Dermis blood vessel endothelial cell (primary cell): ENCODE data around the gene MYRIP. TPM values are rescaled to one million over a fixed set of nuclear protein-coding genes. Genes with fewer than 3 reads are reported as not detected.
"Not testable (repeated sequence)": the region's sequence is repeated elsewhere in the genome, so short reads cannot be mapped to it uniquely, and the experiment has no call there.

ENCODE experiments used
- DNase-seq: peaks from one replicate; pipeline ENCODE4 v3.0.0; 2010
- total RNA-seq: library from RNA; depleted of rRNA; stranded (reverse); fragments of >200 nt; gene quantifications from 2 replicates; pipeline ENCODE4 v1.2.3, GENCODE V29; 2014

MYRIP gene
- total RNA-seq, 1 donor from 2014 or later = 32.2 TPM

DNA sequence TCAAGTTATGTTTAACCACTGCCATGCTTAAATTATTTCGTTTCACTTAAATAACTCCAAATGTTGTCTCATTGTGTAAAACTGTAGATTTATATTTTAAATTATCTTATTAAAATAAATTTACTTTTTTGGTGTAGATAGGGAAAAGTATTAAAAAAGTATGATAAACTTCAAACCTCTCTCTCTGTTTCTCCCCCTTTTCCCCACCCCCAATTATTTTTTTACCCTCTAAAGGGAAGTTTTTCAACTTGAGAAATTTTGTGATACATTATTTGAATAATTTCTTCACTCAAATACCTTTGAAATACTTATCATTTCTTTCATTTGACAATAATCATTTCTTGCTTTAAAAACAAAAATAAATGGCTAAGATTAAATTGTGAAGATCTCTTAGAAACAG, 433.2 kb downstream of the MYRIP start:
- DNase-seq = no peak

DNA sequence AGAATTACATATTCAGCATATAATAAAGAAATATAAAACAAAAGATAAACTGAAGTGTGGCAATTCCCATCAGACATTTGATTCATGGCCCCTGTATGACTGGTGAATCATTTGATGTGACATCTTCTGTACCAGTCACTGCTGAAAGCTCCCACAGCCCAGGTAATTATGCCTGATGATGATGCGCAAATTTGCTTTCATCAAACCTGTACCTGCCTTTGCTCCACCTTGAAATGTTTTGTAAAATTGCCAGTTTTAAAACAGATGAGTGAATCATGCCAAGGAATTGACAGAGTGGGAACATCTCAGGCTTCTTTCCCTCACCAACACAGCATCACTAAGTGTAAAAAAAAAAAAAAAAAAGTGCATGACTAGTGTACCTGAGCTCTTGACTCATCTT, 433.6 kb downstream of the MYRIP start:
- DNase-seq = no peak

DNA sequence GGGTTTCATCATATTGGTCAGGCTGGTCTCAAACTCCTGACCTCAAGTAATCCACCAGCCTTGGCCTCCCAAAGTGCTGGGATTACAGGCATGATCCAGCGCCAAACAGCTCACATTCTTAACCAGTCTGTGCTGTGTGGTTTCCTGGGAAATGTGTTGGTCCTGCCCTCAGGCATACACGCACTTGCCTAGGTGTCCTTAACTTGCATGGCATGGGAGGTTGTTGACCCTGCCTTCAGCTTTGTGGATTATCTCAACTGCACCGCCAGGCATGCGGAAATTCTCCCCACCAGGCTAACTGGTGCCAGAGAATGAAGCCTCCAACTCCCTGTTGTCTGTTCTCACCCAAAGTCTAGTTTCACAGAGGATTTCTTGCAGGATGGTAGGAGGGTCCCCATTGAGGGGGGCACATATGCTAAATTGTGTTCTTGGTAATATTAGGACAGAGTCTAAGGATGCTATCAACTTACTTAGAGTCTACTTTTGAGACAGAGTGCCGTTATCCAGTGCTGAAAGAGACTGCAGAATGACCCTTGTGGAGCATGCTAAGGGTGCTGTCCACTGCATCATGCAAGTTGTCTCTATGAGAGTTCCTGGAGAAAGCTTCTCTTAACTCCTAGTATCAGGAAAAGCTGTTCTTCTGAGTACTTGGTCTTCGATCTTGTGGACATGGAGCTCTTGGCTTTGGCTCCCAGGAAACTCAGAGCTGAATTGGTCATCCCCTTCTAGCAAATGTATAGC, 438.5 kb downstream of the MYRIP start:
- DNase-seq = no peak

DNA sequence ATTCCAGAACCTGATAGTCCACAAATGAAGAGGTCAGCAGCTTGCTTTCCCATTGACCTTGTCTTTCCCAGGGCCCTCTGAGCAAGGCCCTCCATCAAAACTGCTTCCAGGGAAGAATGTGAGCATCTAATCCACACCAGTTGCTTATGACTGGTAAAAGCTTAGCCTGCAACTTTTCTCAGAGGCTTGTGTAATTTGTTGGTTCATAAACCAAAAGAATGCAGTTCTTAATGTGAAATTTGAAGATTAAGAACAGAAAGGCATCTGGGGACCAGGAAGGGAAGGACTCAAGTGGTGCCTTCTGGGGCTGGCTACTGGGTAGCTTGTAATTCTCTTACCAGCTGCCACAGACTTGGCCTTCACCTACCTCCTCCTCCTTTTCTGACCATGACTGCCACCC, 439.2 kb downstream of the MYRIP start:
- DNase-seq = no peak

DNA sequence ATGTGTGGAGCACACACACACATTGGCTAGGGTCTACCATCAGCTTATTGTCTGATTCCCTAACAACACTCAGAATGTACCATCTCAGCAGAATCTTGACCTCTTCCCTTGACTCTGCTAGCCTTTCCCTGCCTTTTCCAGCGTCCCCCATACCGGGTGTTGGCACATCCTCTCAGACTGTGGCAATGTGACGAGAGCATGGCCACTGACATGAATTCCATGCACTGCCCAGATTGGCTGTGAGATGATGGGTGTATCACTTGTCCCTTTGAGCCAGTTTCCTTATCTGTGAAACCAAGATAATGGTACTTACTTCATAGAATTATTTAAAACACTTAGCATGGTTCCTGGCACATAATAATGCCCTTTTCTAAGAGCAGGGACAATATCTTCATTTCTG, 439.8 kb downstream of the MYRIP start:
- no peak for DNase-seq

DNA sequence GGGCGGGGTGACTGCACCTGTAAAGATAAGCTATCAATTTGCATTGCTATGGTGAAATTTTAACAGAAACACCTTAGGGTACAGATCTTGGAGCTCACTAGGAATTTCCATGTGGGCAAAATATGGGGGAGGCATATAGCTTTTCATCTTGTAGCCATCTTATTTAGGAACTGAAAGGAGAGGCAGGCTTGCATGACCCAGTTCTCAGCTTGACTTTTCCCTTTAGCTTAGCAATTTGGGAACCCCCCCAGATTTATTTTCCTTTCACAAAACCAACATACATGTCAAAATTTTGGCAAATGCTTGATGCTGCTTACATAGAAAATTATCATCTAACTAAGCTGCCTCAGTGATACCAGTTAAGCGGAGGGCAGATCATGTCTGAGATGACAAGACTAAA, 445.1 kb downstream of the MYRIP start:
- DNase-seq = no peak

DNA sequence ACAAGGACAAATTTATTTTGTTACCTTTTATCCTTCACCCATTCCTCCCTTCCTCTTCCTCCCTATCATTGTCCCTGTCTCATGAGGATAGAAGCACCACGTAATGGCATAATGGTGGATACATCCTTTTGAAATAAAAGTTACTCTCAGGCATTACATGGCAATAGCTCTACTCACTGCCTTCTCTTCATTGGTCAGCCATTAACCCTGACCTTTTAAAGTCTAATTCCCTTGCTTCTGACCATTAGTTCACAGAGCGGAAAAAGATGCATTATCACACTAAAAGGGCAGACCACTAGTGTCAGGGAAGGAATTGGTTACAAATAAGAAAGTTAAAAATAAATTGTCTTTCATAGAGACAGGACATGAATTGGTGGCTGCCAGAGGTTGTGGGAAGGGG, 445.5 kb downstream of the MYRIP start:
- DNase-seq = no peak

DNA sequence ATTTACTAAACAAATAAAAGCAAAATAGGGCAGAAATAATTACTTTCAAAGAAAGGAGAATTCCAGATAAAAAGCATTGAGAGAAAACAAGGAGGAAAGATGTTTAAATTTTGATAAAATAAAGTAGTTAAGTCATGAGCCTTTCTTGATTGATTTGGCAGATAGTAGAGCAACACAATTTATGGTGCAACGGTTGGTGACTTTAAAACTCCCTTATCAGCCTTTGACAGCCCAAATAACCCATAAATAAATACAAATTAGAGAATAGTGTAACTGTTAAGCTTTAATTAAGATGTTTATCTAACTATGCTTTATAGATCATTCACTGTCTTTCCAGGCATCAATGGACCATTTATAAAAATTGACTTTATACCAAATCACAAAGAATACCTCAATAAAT, 446.1 kb downstream of the MYRIP start:
- DNase-seq = no peak

DNA sequence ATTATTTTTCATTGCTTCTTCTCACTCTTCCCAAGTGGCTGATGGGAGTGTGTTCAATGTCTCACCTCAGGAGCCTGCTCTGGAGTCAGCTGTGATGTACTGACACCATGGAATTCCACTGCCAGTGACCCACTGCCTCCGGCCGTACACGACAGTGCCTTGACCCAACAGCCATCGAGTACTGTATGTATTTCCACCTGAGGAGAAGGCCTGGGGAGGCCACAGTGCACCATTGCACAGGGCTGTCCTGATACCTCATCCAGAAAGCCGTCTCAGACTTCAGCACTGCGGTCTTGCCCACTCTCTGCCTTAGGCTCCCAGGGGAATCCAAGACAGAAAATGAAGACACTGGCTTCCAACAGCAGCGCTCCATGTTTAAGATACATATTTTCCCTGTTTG, 448.7 kb downstream of the MYRIP start:
- DNase-seq = no peak

DNA sequence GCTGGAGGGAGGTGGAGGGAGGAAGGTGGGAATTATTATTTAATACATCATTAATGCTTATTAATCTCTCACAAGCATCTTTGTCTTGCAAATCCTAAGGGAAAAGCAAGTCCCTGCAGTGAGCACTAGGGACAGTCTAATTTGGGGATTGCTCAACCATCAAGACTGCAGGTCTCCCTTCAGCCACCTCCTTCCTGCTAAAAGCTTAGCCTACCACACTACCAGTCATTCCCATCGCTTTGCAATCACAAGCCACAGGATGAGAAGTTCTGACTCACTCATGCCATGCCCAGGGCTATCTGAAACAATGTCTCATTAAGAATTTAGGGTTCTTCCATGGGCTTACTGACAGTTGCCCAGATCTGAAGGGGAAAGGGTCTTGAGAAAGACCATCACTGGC, 449.1 kb downstream of the MYRIP start:
- DNase-seq = peak; percentile 3

DNA sequence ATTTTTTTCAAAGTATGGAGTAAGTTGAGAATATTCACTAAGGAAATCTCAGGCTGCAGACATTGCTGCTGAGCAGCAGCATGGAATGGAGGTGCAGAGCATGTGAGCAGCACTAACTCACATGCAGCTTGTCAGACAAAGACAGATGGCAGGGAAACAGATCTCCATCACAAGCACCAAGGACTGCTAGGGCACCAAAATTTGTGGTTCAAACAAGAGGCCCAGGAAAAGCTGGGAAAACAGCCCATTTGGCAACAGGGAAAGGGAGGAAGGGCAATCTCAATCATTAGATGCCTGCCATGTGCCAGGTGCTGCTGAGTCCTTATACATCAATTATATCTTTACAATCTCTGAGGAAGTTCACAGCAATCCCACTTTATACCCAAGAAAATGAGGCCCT, 452.9 kb downstream of the MYRIP start:
- DNase-seq = no peak

DNA sequence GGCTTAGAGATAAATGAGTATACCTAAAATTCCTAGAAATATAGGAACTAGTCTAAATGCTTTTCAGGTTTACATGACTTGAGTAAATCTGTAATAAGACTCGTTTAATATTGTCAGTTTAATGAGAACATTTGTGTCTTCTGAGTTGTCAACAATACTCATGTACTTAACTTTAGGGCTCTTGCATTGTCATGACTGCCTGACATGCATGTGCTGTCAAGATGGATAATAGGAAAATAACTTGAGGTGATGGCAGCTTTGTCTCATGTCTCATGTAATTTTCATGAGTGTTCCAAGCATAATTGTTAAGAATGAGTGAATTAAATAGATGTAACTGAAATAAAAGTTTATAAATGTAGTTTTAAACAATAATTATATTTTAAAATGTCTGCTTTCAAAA, 455.0 kb downstream of the MYRIP start:
- DNase-seq = no peak

DNA sequence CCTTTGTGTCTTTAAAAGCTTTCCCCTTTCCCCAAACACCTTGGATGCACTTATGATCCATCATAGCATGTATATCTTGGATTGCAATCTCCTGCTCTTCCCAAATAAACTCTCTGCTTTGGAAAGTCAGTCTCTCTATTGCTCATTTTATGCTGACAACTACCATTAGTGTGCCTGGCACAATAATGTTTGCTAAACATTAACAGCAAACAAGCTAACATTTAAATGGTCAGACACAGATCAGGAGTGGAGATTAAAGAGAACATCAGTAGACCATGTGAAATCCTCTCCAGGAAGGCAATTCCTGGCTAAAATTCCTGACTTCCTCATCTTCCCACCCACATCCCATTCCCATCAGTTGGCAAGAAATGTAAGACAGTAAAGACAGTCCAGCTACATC, 455.8 kb downstream of the MYRIP start:
- DNase-seq = no peak

DNA sequence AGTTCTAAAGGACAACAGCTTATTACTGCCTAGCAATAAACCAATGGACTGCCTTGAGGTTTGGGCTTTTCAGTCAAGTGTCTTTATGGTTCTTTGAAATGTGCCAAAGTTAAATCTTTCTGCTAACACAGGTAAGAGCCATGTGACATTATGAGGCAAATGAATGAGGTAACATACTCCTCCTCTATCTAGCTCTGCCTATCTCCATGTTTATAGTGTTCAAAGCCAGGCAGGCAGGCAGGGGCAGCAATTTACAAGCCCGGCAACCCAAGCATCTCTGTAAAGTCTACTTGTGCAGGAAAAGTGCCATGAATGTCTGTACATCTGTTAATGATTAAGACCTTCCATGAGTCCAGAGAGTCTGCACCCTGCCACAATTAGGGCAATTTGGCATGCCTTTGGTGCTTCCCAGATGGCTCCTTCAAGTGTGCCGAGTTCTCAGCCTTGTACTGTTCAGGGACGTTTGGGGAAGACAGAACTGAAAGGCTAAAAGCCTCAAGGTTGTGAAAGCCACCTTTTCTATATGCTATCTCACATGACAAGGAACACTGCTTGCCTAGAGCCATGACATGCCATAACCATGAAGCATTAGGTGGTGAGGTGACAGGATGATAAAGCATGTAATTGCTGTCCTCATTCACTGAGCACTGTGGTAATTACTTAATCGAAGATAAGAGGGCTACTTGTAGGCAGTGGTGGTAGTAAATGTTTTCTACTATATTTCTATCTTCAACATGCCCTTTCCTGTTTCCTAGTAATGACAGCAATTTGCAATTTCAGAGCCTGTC, 458.7 kb downstream of the MYRIP start:
- DNase-seq = no peak

DNA sequence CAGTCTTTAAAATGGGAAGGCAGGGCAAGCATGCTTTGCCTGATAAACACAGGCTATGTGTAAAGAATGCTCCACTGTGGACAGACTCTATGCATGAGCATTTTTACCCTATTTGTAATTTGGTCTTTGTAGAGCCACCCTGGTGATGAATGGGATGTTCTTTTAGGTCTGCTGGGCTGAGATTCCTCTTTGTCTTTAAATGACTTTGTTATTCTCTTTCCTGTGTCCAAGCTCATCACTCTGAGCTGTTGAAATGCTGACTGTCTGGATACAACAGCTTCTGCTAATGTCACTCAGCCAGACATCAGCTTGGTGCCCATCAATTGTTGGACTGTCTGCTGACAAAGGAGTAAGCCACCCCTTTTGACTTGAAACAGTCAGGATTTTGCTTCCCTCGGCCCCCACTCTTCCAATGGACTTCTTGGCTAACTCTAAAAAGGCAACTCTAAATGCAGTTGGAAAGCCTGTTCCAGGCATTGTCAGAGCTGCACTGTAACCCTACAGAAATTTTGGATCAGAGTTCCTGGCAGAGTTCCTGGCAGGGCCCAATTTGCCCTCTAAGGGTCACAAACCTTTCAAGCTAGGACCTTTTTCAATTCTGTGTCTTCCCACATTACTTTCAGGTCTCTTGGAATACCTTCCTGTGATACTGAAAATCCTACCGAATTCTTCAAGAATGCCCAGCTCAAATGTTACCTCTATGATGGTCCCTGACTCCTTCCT, 459.6 kb downstream of the MYRIP start:
- no peak for DNase-seq

DNA sequence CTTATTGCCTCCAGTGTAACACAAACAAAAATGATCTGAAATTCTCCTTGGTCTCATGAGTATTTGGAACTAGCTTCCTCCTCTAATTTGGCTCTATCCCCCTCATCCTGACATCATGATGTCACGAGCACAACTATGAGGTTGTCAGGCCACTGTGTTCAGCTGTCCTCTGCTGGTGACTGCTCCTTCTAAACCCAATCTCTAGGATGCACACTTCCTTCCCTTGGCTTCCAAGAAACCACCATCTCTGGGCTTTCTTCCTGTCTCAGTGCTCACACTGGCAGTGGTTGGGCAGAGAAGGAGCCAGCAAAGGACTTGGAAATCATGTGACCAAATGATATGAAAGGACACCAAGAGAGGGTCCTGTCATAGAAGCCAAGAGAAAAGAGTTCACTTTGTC, 469.4 kb downstream of the MYRIP start:
- DNase-seq = no peak

DNA sequence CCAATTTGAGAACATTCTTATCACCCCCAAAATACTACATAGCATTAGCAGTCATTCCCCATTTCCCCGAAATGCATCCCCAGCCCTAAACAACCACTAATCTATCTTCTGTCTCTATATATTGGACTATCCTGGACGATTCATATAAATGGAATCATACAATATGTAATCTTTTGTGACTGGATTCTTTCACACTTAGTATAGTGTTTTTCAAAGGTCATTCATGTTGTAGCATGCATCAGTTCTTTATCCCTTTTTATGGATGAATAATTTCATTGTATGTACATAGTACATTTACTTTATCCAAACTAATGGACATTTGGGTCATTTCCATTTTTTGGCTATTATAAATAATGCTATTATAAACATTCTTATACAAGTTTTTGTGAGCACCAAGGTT, 472.6 kb downstream of the MYRIP start:
- no peak for DNase-seq

DNA sequence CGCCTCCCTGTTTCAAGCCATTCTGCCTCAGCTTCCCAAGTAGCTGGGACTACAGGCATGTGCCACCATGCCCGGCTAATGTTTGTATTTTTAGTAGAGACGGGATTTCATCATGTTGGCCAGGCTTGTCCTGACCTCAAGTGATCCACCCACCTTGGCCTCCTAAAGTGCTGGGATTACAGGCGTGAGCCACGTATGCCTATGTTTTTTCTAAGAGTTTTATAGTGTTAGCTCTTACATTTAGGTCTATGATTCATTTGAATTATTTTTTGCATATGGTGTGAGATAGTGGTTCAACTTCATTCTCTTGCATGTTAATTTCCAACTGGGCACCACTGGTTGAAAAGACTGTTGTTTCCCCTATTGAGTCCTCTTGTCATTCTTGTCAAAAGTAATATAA, 473.6 kb downstream of the MYRIP start:
- not testable (repeated sequence) for DNase-seq

DNA sequence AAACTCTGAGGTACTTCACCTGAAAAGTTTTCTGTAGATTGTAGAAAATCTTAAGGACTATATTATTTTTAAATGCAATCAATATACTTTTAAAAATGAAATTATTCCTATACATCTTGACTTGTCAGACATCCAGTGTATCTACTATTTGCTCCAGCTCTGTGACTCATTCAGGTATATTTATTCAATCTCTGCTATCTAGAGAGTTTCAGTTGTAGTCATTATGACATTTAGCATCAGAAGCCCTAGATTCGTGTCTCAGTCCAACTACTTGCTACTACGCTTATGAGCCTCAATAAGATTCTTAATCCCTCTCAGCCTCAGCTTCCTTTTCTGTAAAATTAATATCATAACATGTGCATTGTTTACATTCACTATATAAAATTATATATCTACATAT, 477.8 kb downstream of the MYRIP start:
- no peak for DNase-seq

DNA sequence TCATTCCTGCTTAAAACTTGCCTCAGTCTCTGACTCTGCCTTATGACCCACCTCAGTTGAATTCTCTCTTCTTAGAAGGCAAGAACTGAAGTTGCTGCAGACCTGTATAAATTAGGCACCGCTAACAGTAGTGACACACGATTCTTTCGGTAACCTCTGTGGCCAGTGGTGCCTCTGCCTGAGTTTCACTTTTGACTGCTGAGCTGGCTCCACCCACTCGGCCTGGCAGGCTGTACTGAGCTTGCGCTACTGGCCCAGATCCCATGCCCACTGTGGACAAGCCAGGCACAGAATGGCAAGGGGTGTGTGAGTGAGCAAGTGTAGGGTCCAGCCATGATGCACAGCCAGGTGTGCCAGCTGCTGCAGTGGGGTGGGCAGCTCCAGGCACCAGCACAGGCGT, 481.0 kb downstream of the MYRIP start:
- DNase-seq = no peak

DNA sequence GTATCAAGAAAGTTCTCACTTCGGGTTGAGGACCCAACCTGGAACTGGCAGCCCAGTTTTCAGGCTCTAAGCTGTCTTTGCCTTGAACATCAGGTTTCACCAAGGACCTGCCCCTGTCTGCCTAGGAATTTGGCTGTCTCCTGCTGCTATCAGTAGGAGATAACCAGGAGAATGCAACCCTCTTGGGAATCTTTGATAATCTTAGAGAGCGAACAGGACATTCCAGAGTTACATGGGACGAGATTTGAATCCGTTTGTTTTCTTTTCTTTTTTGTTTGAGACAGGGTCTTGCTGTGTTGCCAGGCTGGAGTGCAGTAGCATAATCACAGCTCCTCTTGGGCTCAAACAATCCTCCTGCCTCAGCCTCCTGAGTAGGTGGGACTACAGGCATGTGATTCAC, 482.1 kb downstream of the MYRIP start:
- no peak for DNase-seq

DNA sequence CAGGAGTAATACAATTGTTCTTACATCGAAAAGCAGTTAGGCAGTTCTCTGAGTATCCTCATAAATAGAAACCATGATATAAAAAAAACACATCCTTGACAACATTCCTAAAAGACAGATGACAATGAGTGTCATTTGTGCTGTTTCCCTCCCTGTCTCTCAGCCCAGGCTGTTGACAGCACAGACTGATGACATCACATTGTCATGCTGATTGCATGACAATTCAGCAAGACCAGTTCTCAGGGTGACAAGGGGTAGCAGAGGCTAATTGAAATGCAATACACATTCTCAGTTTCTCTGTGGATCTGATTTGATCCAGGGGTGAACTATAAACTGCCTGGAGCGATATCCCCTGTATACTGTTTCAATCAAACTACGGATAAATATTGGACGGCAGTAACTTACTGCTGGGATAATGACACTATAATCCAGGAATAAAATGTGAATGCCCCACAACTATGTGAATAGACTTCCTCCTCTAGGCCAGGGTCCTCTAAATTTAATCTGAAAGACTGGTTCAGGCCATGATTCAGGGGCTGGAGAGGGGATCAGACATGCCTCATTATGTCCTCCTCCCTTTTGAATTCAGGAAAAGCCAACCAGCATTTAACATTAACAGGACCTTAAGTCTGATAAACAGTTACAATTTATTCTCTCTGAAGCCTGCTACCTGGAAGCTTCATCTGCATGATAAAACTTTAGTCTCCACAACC, 483.4 kb downstream of the MYRIP start:
- DNase-seq = no peak

DNA sequence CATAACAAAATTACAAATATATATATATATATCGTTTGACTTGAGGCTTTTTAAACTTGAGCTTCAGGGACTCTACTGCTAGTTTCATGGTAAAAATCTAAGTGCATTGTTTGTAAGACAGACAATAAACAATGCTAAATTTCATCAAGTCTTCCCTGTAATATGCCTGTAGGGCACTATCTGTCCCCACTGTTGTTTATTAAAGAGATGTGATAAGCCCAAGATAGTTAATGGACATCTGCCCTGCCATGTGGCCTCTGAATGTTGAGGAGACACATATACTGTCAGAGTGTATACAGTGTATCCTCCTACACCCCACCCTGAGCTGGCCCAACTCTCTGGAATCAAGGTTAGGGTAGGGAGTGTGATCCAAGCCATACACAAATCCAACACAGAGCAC, 485.0 kb downstream of the MYRIP start:
- no peak for DNase-seq
